ENCODE data around the gene SCIMP. TPM values are rescaled to one million over a fixed set of nuclear protein-coding genes. Genes with fewer than 3 reads are reported as not detected.
"Not testable (repeated sequence)": the region's sequence is repeated elsewhere in the genome, so short reads cannot be mapped to it uniquely, and the experiment has no call there.

The SCIMP gene
- total RNA-seq, 2 experiments from 2014 or later = not detected

DNA sequence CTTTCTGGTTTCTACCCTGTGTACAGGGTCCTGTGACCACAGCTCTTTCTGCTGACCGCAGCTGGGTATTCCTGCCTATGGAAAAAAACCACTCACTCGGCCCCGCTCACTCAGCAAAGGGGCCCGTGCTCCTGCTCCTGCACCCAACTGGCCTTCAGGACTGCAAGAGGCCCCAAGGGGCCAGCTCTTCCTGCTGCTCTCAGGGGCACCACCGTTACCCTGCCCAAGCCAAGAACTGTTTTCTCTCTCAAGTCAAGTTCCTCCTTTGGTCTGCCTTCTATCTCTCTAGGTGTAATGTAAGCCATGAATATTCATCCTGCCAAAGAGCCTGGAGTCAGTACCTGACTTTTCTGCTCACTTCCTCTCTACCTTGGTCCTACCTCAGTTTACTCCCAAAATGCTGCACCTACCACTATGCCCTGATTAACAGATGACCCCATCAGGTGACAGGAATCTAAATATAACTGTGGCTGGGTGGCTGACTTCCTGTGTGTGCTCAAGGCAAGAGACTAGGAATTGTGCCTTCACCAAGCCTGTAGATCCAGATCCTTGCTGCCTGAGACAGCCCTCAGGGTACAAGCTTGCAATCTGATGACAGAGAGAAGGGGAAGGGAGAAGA is 20.4 kb upstream of the SCIMP start:
- Mint-ChIP-seq H3K9me3 (no peaks in the 10 kb centered on the region), H3K27me3 (no peaks in the 10 kb centered on the region), H3K4me1 (peaks cover 15% of the 10 kb centered on the region), H3K27ac (peak overlapping the region; percentile 38), H3K36me3 (ENCODE audit: low read depth) (no peaks in the 10 kb centered on the region), H3K4me3 (no peak overlapping the region)
- POLR2A ChIA-PET = no interaction called here
- CTCF ChIA-PET = no interaction called here
- DNase-seq = no peak

DNA sequence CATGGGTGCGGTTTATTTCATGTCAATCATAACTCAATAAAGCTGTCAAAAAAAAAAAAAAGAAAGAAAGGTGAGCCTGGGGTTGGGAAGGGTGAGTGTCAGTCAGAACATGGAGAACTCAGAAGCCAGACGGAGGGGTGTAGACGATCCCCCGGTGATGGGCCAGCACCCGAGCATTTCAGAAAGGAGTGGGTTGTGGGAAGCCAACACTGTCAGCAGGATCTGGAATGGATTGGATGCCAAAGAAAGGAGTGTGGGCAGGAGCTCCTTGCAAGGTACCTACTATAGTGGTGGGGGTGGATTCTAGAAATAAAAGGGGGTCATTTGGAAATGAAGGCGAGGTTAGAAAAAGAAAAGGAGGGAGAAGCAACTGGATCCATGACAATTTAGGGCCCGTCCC is 19.8 kb upstream of the SCIMP start:
- no peaks in the 10 kb centered on the region for H3K9me3 Mint-ChIP-seq
- no peak for DNase-seq
- POLR2A ChIA-PET = no interaction called here
- no peak overlapping the region for H3K27ac Mint-ChIP-seq
- no peak overlapping the region for H3K4me3 Mint-ChIP-seq
- H3K36me3 Mint-ChIP-seq (ENCODE audit: low read depth) = no peaks in the 10 kb centered on the region
- peaks cover 2% of the 10 kb centered on the region for H3K27me3 Mint-ChIP-seq
- CTCF ChIA-PET = interaction anchor here (0.7 kb wide), 1 partner anchor 77 kb away, joined by 3 read pairs; no protein-coding TSS in a partner anchor
- peaks cover 20% of the 10 kb centered on the region for H3K4me1 Mint-ChIP-seq

DNA sequence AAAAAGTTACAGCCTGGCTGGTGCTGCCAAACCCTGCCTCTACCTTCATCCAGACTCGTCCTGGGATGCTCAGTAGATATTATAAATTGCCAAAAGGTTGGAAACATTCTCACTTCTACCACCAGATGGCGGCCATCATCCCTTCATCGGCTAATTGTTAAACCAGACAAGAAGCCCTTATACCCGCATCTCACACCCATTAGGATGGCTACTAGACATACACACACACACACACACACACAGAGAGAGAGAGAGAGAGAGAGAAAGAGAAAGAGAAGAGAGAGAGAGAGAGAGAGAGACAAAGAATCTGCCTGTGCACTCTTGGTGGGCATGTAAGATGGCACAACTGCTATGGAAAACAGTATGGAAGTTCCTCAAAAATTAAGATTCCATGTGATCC is 15.0 kb upstream of the SCIMP start:
- peak; percentile 71 for DNase-seq
- CTCF ChIA-PET = interaction anchor here (0.7 to 2.2 kb wide), 5 partner anchors 84 to 764 kb away, joined by 3 to 9 read pairs (median 3); partner anchors contain the start of gene C1QBP

DNA sequence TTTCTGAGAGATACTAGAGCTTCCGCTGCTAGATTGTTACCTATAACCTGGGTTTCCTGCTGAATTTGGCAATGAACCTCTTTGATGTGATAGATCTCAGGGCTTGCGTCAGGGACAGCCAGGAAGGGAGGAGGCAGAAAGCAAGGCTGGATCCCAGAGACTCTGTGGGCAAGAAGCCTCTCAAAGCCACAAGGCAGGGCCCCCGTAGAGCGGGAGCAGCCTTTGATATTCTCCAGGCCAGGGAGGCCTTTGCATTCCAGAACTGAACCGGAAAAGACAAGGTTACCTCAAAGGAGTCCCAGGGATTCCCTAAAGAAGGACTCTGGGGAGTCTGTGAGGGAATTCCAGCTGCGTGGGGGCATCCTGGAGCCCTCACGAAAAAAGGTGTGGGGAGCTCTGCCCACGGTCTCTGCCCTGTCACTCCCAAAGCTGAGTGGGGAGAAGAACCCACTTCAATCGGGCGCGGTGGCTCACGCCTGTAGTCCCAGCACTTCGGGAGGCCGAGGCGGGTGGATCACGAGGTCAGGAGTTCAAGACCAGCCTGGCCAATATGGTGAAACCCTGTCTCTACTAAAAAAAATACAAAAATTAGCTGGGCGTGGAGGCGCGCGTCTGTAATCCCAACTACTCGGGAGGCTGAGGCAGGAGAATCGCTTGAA is 14.3 kb upstream of the SCIMP start:
- Mint-ChIP-seq H3K4me1 (peaks cover 5% of the 10 kb centered on the region), H3K27ac (no peak overlapping the region), H3K36me3 (ENCODE audit: low read depth) (no peaks in the 10 kb centered on the region), H3K9me3 (no peaks in the 10 kb centered on the region), H3K27me3 (peaks cover 2% of the 10 kb centered on the region), H3K4me3 (no peak overlapping the region)
- ChIA-PET CTCF (interaction anchor here (0.7 to 2.2 kb wide), 3 partner anchors 59 to 279 kb away, joined by 3 to 9 read pairs (median 4); partner anchors contain the start of gene C1QBP), POLR2A (interaction anchor here (0.9 kb wide), 1 partner anchor 190 kb away, joined by 3 read pairs; the partner anchor contains the start of gene C1QBP)
- DNase-seq = no peak

More for the DNA sequence above, 15.0 kb upstream of the SCIMP start:
- Mint-ChIP-seq H3K4me1 (peaks cover 10% of the 10 kb centered on the region), H3K36me3 (ENCODE audit: low read depth) (no peaks in the 10 kb centered on the region), H3K9me3 (no peaks in the 10 kb centered on the region), H3K4me3 (no peak overlapping the region), H3K27me3 (peaks cover 2% of the 10 kb centered on the region), H3K27ac (no peak overlapping the region)
- POLR2A ChIA-PET = interaction anchor here (0.9 kb wide), 1 partner anchor 190 kb away, joined by 3 read pairs; the partner anchor contains the start of gene C1QBP

DNA sequence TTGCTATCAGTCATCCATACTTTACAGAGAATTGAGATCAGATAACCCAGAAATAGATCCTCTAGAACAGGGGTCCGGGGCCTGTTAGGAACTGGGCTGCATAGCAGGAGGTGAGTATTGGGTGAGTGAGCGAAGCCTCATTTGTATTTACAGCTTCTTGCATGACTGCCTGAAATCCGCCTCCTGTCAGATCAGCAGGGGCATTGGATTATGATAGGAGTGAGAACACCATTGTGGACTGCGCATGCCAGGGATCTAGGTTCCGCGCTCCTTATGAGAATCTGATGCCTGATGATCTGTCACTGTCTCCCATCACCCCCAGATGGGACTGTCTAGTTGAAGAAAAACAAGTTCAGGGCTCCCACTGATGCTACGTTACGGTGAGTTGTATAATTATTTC is 13.0 kb upstream of the SCIMP start:
- CTCF ChIA-PET = interaction anchor here (1.1 to 1.2 kb wide), 2 partner anchors 60 to 96 kb away, joined by 4 to 5 read pairs; no protein-coding TSS in a partner anchor
- H3K27me3 Mint-ChIP-seq = peaks cover 2% of the 10 kb centered on the region
- DNase-seq = no peak
- no peaks in the 10 kb centered on the region for H3K9me3 Mint-ChIP-seq
- H3K27ac Mint-ChIP-seq = no peak overlapping the region
- POLR2A ChIA-PET = no interaction called here
- no peak overlapping the region for H3K4me3 Mint-ChIP-seq
- H3K36me3 Mint-ChIP-seq (ENCODE audit: low read depth) = no peaks in the 10 kb centered on the region
- H3K4me1 Mint-ChIP-seq = peaks cover 12% of the 10 kb centered on the region

DNA sequence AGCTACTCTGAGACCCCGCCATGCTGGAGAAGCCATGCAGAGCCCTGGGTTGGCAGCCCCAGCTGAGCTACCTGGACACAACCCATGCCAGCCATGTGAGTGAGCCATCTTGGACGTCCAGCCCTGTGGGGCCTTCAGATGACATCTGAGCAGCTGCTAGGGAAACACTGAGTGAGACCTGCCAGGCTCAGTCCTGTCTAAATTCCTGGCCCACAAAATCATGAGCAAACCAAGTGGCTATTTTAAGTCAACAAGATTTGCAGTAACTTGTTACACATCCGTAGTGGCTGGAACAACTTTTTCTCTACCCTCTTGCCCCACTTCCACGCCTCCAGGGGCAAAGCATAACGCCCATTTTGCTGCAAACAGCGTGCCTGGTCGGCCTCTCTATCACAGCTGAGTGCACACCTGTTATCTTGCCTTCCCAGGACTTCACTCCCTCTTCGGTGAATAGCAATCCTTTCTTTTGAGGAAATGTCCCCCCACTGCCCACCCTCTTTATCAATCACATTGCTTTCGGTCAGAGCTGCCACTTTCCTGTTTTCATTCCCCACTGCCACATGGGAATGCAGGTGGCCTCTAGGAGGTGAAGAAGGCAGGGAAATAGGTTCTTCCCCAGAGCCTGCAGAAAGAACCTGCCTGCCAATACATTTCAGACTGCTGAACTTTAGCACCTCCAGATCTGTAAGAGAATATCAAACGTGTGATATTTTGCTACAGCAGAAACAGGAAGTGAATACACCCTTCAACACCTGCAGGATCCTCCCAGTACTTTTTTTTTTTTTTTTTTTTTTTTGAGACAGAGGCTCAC is 7.4 kb upstream of the SCIMP start:
- Mint-ChIP-seq H3K27ac (peak overlapping the region; percentile 70), H3K4me3 (no peak overlapping the region), H3K4me1 (peaks cover 22% of the 10 kb centered on the region), H3K27me3 (no peaks in the 10 kb centered on the region), H3K36me3 (ENCODE audit: low read depth) (no peaks in the 10 kb centered on the region), H3K9me3 (no peaks in the 10 kb centered on the region)
- ChIA-PET POLR2A (interaction anchor here (0.5 to 1.3 kb wide), 3 partner anchors 48 to 1110 kb away, joined by 3 read pairs; partner anchors contain the start of genes NUP88 and RPAIN), CTCF (interaction anchor here (0.9 kb wide), 1 partner anchor 211 kb away, joined by 3 read pairs; no protein-coding TSS in a partner anchor)
- no peak for DNase-seq

DNA sequence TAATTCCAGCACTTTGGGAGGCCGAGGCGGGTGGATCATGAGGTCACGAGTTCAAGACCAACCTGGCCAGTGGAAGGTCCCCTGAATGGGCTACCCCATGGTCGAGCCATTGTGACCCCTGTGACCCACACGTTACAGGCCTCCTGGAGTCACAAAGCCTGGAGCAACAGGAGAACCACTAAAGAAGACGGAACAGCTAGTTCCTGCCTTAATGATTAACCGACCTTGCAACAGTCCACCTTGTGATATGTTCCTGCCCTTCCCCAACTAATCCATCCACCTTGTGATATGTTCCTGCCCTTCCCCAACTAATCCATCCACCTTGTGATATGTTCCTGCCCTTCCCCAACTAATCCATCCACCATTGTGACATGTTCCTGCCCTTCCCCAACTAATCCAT is 5.1 kb upstream of the SCIMP start:
- H3K36me3 Mint-ChIP-seq (ENCODE audit: low read depth); H3K4me3 Mint-ChIP-seq; CTCF ChIA-PET; H3K9me3 Mint-ChIP-seq; H3K27me3 Mint-ChIP-seq; H3K27ac Mint-ChIP-seq; DNase-seq; POLR2A ChIA-PET: not testable (repeated sequence)
- H3K4me1 Mint-ChIP-seq = peaks cover 23% of the 10 kb centered on the region

DNA sequence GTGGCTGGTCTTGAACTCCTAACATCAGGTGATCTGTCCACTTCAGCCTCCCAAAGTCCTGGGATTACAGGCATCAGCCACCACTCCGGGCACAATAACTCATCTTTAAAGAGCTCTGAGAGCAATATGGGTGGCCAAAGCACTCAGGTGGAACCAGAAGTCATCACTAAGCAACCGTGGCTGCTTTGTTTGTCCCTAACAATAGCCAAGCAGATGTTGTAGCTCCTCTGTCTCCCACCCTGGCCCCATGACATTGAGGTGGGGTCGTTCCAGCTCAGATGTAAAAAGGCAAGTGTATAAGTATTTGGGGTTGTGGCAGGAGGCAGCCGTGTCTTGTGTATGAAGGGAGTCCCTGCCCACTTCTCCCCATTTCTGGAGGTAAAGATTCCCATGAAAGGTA is 3.7 kb upstream of the SCIMP start:
- POLR2A ChIA-PET = no interaction called here
- H3K27me3 Mint-ChIP-seq = no peaks in the 10 kb centered on the region
- CTCF ChIA-PET = interaction anchor here (1.0 to 3.1 kb wide), 4 partner anchors 11 to 43 kb away, joined by 3 to 15 read pairs (median 3); partner anchors contain the start of gene RABEP1

DNA sequence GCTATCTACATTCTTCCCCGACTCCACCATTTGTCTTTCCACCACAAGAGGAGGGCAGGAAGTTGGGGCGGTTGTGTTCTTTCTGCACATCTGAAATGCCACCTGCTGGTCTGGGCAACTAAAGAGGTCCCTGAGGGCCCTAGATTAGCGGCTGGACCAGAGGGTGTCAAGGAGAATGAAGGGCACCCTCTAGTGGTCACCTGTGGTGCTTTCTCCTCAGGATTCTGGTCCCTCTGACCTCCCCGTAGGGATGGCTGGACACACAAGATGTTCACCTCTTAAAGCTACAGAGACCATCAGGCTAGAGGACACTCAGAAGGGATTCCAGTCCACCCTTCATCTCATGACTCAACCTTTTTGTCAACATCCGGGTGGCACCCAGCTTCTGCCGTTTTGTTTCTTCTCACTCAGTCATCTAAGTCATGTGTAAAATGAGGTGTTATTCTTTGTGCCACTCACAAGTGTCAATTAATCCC is 2.9 kb upstream of the SCIMP start:
- CTCF ChIA-PET = interaction anchor here (0.5 to 3.1 kb wide), 6 partner anchors 11 to 1731 kb away, joined by 3 to 15 read pairs (median 3); partner anchors contain the start of gene RABEP1
- H3K4me3 Mint-ChIP-seq = no peak overlapping the region
- peak; percentile 50 for DNase-seq
- H3K9me3 Mint-ChIP-seq = no peaks in the 10 kb centered on the region
- POLR2A ChIA-PET = no interaction called here
- no peaks in the 10 kb centered on the region for H3K27me3 Mint-ChIP-seq
- no peaks in the 10 kb centered on the region for H3K36me3 Mint-ChIP-seq (ENCODE audit: low read depth)
- H3K27ac Mint-ChIP-seq = no peak overlapping the region
- H3K4me1 Mint-ChIP-seq = peaks cover 16% of the 10 kb centered on the region

More for the DNA sequence above, 3.7 kb upstream of the SCIMP start:
- H3K4me1 Mint-ChIP-seq = peaks cover 23% of the 10 kb centered on the region
- H3K4me3 Mint-ChIP-seq = no peak overlapping the region
- no peaks in the 10 kb centered on the region for H3K9me3 Mint-ChIP-seq
- DNase-seq = no peak
- no peak overlapping the region for H3K27ac Mint-ChIP-seq
- H3K36me3 Mint-ChIP-seq (ENCODE audit: low read depth) = no peaks in the 10 kb centered on the region

DNA sequence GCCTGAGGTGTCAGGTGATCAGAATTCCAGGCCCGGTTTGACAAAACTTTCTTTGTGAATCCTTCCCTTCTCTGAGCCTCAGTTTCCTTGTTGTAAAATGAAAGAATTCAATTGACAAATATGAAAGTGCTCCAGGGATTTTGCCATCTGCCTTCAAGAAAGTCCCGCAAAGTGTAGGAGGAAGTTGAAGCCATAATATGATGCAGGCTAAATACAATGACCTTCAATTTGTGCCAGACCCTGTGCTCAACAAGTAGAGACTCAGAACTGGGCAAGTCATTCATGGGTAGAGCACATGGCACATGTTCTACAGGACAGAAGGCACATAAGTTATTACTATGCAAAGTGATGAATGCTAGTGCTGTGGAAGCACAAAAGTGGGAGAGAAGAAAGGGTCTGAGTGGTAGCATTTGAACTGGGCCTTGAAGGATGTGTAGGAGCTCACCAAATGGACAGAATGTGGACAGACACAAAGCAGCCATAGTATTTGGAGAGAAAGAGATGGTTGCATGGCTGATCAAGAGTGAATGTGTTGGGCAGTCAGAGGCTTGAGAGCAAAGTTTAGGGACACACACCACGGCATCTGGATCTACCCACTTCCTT is 2.4 kb upstream of the SCIMP start:
- peaks cover 12% of the 10 kb centered on the region for H3K4me1 Mint-ChIP-seq
- no peaks in the 10 kb centered on the region for H3K36me3 Mint-ChIP-seq (ENCODE audit: low read depth)
- no peak overlapping the region for H3K27ac Mint-ChIP-seq
- ChIA-PET POLR2A (no interaction called here), CTCF (interaction anchor here (1.1 to 3.1 kb wide), 3 partner anchors 10 to 96 kb away, joined by 3 to 15 read pairs (median 3); partner anchors contain the start of gene RABEP1)
- no peaks in the 10 kb centered on the region for H3K9me3 Mint-ChIP-seq
- H3K27me3 Mint-ChIP-seq = no peaks in the 10 kb centered on the region
- no peak for DNase-seq
- H3K4me3 Mint-ChIP-seq = no peak overlapping the region

DNA sequence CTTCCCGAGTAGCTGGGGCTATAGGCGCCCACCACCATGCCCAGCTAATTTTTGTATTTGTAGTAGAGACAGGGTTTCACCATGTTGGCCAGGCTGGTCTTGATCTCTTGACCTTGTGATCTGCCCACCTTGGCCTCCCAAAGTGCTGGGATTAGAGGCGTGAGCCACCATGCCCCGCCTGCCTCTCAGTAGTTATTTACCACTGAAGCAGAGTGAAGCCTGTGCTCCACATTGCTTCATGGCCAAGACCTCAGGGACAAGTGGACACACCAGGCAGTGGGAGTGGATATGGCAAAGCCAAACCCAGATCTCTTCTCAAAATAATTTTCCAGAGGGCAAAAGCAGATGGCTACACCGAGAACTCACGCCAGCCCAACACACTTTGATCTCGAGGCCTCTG is 1.2 kb downstream of the SCIMP start:
- H3K36me3 Mint-ChIP-seq (ENCODE audit: low read depth); POLR2A ChIA-PET; CTCF ChIA-PET; H3K9me3 Mint-ChIP-seq; H3K27me3 Mint-ChIP-seq; H3K27ac Mint-ChIP-seq; DNase-seq; H3K4me3 Mint-ChIP-seq: not testable (repeated sequence)
- peaks cover 12% of the 10 kb centered on the region for H3K4me1 Mint-ChIP-seq
